Lower leg skin (tissue), 4 donors: ENCODE measurements around the gene WDR70. TPM values are rescaled to one million over a fixed set of nuclear protein-coding genes. Genes with fewer than 3 reads are reported as not detected.
A peak's percentile ranks its signal among the peaks of the same experiment; 100 is the strongest.

Experiments
- DNase-seq, 2 donors: peaks; one replicate each; pipeline ENCODE4 v3.0.0-alpha.2; 2019; ENCODE audit warnings: low spot score in 2 of 2
- H3K4me3 ChIP-seq: fragments of 200-600 bp; sonication (generic); 2 replicates; pipeline ENCODE4 v1.5.1; 2017; ENCODE audit warnings: mild to moderate bottlenecking, low read depth; ENCODE audit not compliant: poor library complexity, severe bottlenecking
- CTCF ChIP-seq, 3 donors: fragments of 450-650 bp; IDR thresholded peaks; one replicate each; pipeline ENCODE4 v1.5.1; 2016; ENCODE audit warnings: antibody characterized with exemption in 3 of 3, mild to moderate bottlenecking in 3 of 3, moderate library complexity in 2 of 3
- POLR2A ChIP-seq, 2 donors: fragments of 450-650 bp; IDR thresholded peaks; one replicate each; pipeline ENCODE4 v1.6.1; 2016 to 2017; ENCODE audit warnings: antibody characterized with exemption in 2 of 2, mild to moderate bottlenecking in 1 of 2, moderate library complexity in 1 of 2
- WGBS, 2 donors: methylation state at CpG; one replicate each; pipeline ENCODE4 v1.1.5; 2018; 5-methylcytosine and 5-hydroxymethylcytosine counted together
- intact Hi-C: fragments of 100-400 bp; cut with DNase I; formaldehyde crosslinking; loops from one replicate; pipeline ENCODE4 v1.15.0; 2023; ENCODE audit warnings: low total_unique reads
- total RNA-seq, 4 donors: library from RNA; depleted of rRNA; stranded (reverse); fragments of >200 nt; gene quantifications; one replicate each; pipeline ENCODE4 v1.1.0, GENCODE V29; 2016

Gene WDR70
- total RNA-seq, 4 donors from 2014 or later, result 19.1 to 25.5 (median 23.7) TPM

DNA sequence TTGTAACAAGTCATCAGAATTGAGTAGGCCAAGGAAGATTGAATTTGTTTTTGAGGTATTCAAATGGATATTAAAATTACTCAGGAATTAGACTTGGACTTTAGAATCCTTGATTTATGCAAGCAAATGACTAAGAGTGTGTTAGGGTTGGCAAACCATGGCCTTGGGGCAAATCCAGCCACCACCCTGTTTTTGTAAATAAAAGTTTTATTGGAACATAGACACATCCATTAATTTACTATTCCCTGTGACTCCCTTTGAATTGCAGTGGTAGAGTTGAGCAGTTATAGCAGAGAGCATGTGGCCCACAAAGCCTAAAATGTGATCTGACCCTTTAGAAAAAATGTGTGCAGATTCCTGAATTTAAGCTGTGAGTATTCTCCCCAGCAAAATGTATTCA lies 115.6 kb downstream of the WDR70 start:
- DNase-seq, result peak in 1 of 2 donors; percentile 22
- no peak overlapping the region for H3K4me3 ChIP-seq
- intact Hi-C loops, result no loop called here
- TF ChIP-seq POLR2A (IDR thresholded peaks at IDR 0.05) (no peak), CTCF (IDR thresholded peaks at IDR 0.05) (no peak)

DNA sequence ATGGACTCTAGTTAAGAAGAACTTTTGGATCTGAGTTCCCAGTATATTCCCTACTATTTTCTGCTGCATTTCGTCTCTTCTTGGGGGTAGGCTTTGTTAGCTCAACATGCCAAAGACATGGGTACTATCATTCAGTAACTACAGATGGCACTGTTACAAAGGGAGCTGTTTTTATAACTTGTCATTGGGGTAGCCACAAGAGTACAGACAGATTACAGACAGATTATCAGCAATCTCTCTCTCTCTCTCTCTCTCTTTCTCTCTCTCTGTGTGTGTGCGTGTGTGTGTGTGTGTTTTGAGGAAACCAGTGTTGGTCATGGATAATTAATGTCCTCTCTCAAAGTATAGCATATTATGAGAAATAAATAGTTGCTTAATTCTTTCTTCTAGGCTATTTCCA lies 116.1 kb downstream of the WDR70 start:
- TF ChIP-seq CTCF (IDR thresholded peaks at IDR 0.05) (no peak), POLR2A (IDR thresholded peaks at IDR 0.05) (no peak)
- H3K4me3 ChIP-seq, result no peak overlapping the region
- intact Hi-C loops, result no loop called here
- no peak for DNase-seq
- WGBS, 2 donors, result 76 to 87% methylated on average over 2 of the region's 2 CpGs

DNA sequence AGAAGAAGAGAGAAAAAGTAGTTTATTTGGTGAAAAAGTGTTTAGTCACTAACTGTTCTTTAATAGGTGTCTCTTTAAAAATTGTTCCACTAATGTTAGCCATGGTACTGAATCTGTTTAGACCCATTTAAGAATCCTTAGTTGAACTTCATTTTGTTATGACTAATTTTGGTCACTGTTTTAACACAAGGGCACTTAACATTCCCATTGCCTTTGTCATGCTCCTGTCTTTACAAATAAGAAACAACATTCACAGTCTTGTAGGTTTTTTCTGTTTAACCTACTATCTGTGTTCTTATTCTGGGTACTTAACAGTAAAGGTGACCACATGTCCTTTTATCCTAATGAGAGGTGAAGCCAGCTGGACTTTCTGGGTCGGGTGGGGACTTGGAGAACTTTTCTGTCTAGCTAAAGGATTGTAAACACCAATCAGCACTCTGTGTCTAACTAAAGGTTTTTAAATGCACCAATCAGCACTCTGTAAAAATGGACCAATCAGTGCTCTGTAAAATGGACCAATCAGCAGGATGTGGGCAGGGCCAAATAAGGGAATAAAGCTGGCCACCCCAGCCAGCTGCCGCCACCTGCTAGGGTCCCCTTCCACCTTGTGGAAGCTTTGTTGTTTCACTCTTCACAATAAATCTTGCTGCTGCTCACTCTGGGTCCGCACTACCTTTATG lies 116.7 kb downstream of the WDR70 start:
- TF ChIP-seq POLR2A (IDR thresholded peaks at IDR 0.05) (no peak), CTCF (IDR thresholded peaks at IDR 0.05) (no peak)
- WGBS, 2 donors, result 93 to 97% methylated on average over 3 of the region's 3 CpGs
- intact Hi-C loops, result no loop called here
- DNase-seq, result no peak
- no peak overlapping the region for H3K4me3 ChIP-seq

- 89 to 100% methylated on average over 3 of the region's 3 CpGs for WGBS, 2 donors
- intact Hi-C loops, result no loop called here
- no peak for TF ChIP-seq POLR2A (IDR thresholded peaks at IDR 0.05)
- no peak for TF ChIP-seq CTCF (IDR thresholded peaks at IDR 0.05)
- DNase-seq, result no peak
- H3K4me3 ChIP-seq, result no peak overlapping the region
Observed at GRCh38 chr5:37496902-37497445, 117.9 kb downstream of the WDR70 start.

GRCh38 chr5:37501152-37501551 lies 122.0 kb downstream of the WDR70 start:
- H3K4me3 ChIP-seq, result no peak overlapping the region
- 81 to 92% methylated on average over 1 of the region's 1 CpG for WGBS, 2 donors
- intact Hi-C loops, result no loop called here
- TF ChIP-seq POLR2A (IDR thresholded peaks at IDR 0.05), result no peak
- no peak for TF ChIP-seq CTCF (IDR thresholded peaks at IDR 0.05)
- DNase-seq, result no peak

- no peak overlapping the region for H3K4me3 ChIP-seq
- WGBS, 2 donors, result 94 to 96% methylated on average over 3 of the region's 3 CpGs
- DNase-seq, result no peak
- TF ChIP-seq POLR2A (IDR thresholded peaks at IDR 0.05) (no peak), CTCF (IDR thresholded peaks at IDR 0.05) (no peak)
- intact Hi-C loops, result no loop called here
Observed at GRCh38 chr5:37506241-37506640, 127.1 kb downstream of the WDR70 start.
